K562 (cell line): ENCODE measurements around the gene N4BP2L1. TPM values are rescaled to one million over a fixed set of nuclear protein-coding genes. Genes with fewer than 3 reads are reported as not detected.

Source experiments
- ATAC-seq: fragments of 200-7000 bp; cut with Tn5 transposase; 3 replicates; pipeline ENCODE4 v1.9.1; 2020; ENCODE audit warnings: moderate library complexity
- BruUV-seq: library from RNA; stranded (reverse); fragments of 400-500 nt; replicated peaks from 2 replicates; lab custom pipeline; 2021; lab: Mats Ljungman, UMichigan
- CTCF ChIA-PET: fragments of 300-600 bp; formaldehyde crosslinking; extraction: SDS; loops from one replicate; lab custom pipeline; 2021; ENCODE audit warnings: low intra/inter-chr PET ratio; lab: Yijun Ruan, JAX
- POLR2A ChIA-PET: fragments of 300-600, 350-650 bp; sonication (Branson Sonifier 250); formaldehyde crosslinking; extraction: SDS; loops from one replicate; lab custom pipeline; 2021; ENCODE audit warnings: antibody characterized with exemption, inconsistent platforms; lab: Yijun Ruan, JAX
- DNase-seq, 4 experiments: peaks; one replicate each; pipeline versions ENCODE4 v3.0.0 to v3.0.0-alpha.2; 2011 to 2018; ENCODE audit warnings: low spot score in 3 of 4, mixed read lengths in 3 of 4; ENCODE audit errors: extremely low read depth in 1 of 4
- FAIRE-seq: peaks from 2 replicates; lab custom pipeline; 2011; peaks lifted over from hg19 to GRCh38; lab: Jason Lieb, UNC
- H2AFZ ChIP-seq: 2 replicates; pipeline ENCODE4 v1.6.0; 2011; ENCODE audit warnings: low read depth, low read length, control low read depth, inconsistent platforms
- H3K27ac ChIP-seq: fragments of 200-600 bp; 3 replicates; pipeline ENCODE4 v1.8.0; 2011; ENCODE audit warnings: low read depth, mild to moderate bottlenecking, control low read depth, inconsistent platforms, low read length, moderate library complexity, mixed read lengths; ENCODE audit errors: extremely low read depth
- H3K27me3 ChIP-seq, 2 experiments: fragments of 300-600 bp in 1 of 2; 2 replicates in 1 of 2; 3 replicates in 1 of 2; pipeline versions ENCODE4 v1.6.0 to v1.8.0; 2011; ENCODE audit warnings: inconsistent platforms in 2 of 2, low read length in 2 of 2, mild to moderate bottlenecking in 1 of 2, mixed read lengths in 1 of 2, moderate library complexity in 1 of 2; ENCODE audit not compliant: control insufficient read depth in 2 of 2, insufficient read depth in 2 of 2
- H3K36me3 ChIP-seq: fragments of 300-600 bp; 3 replicates; pipeline ENCODE4 v1.8.0; 2011; ENCODE audit warnings: mild to moderate bottlenecking, low read length, inconsistent platforms; ENCODE audit not compliant: control insufficient read depth, insufficient read depth
- H3K4me1 ChIP-seq, 2 experiments: fragments of 200-600 bp in 1 of 2; replicated peaks in 1 of 2; 2 replicates in 1 of 2; 3 replicates in 1 of 2; pipeline versions ENCODE4 v1.5.1 to v1.8.0; 2011; ENCODE audit warnings: inconsistent platforms in 2 of 2, low read length in 2 of 2, mild to moderate bottlenecking in 1 of 2, mixed read lengths in 1 of 2, moderate library complexity in 1 of 2; ENCODE audit not compliant: control insufficient read depth in 2 of 2, insufficient read depth in 2 of 2
- H3K4me2 ChIP-seq: 2 replicates; pipeline ENCODE4 v1.6.1; 2011; ENCODE audit warnings: low read length, control low read depth, inconsistent platforms, mixed read lengths; ENCODE audit not compliant: insufficient read depth
- H3K4me3 ChIP-seq: fragments of 200-600 bp; sonication (generic), shearing (Covaris generic); 2 replicates; pipeline ENCODE4 v1.5.1; 2016; ENCODE audit warnings: control low read depth, inconsistent platforms
- H3K79me2 ChIP-seq: fragments of 200-600 bp; 3 replicates; pipeline ENCODE4 v1.8.0; 2011; ENCODE audit warnings: low read length, inconsistent platforms; ENCODE audit not compliant: control insufficient read depth, insufficient read depth
- H3K9ac ChIP-seq, 2 experiments: 2 replicates each; pipeline versions ENCODE4 v1.6.0 to v1.6.1; 2011; ENCODE audit warnings: low read depth in 2 of 2, low read length in 2 of 2, control low read depth in 1 of 2, inconsistent platforms in 1 of 2, mild to moderate bottlenecking in 1 of 2, mixed read lengths in 1 of 2; ENCODE audit not compliant: insufficient read depth in 1 of 2
- H3K9me1 ChIP-seq: one replicate; pipeline ENCODE4 v1.6.0; 2011; ENCODE audit warnings: inconsistent platforms, mild to moderate bottlenecking, low read length, moderate library complexity; ENCODE audit not compliant: control insufficient read depth, insufficient read depth
- H3K9me3 ChIP-seq: replicated peaks from 2 replicates; pipeline ENCODE4 v1.5.1; 2011; ENCODE audit warnings: low read depth, low read length, inconsistent platforms; ENCODE audit not compliant: control insufficient read depth, insufficient read depth
- H4K20me1 ChIP-seq: replicated peaks from 2 replicates; pipeline ENCODE4 v1.6.1; 2011; ENCODE audit warnings: low read length, inconsistent platforms, mixed read lengths; ENCODE audit not compliant: control insufficient read depth, insufficient read depth
- EP400 ChIP-seq: fragments of 450-650 bp; IDR thresholded peaks from 2 replicates; pipeline ENCODE4 v1.6.1; 2017; ENCODE audit warnings: antibody characterized with exemption, mild to moderate bottlenecking, moderate library complexity
- TARDBP ChIP-seq: fragments of 450-650 bp; IDR thresholded peaks from 2 replicates; pipeline ENCODE4 v1.6.1; 2016
- ZNF121 ChIP-seq: sonication (generic); formaldehyde crosslinking; conservative IDR thresholded peaks from 2 replicates; pipeline ENCODE4 v1.8.0; 2022; ENCODE audit warnings: missing genetic modification reagents
- ZNF23 ChIP-seq: fragments of 250-450 bp; sonication (Bioruptor Pico); IDR thresholded peaks from 2 replicates; pipeline ENCODE4 v1.4.0; 2020; ENCODE audit warnings: mild to moderate bottlenecking
- ZNF592 ChIP-seq: fragments of 450-650 bp; IDR thresholded peaks from 2 replicates; pipeline ENCODE4 v1.6.1; 2017; ENCODE audit warnings: antibody characterized with exemption, mild to moderate bottlenecking
- ZNF699 ChIP-seq: fragments of 250-450 bp; sonication (Bioruptor Pico); IDR thresholded peaks from 2 replicates; pipeline ENCODE4 v1.8.0; 2021; ENCODE audit warnings: mild to moderate bottlenecking, moderate library complexity; ENCODE audit not compliant: insufficient replicate concordance
- ZNF717 ChIP-seq: fragments of 250-450 bp; sonication (Bioruptor Pico); IDR thresholded peaks from 2 replicates; pipeline ENCODE4 v1.5.0; 2021
- WGBS: fragments of 100-300 bp; shearing (Covaris generic); methylation state at CpG from one replicate; pipeline ENCODE4 v1.1.6; 2016; ENCODE audit warnings: low coverage, mixed read lengths; ENCODE audit not compliant: insufficient coverage; ENCODE audit errors: missing lambda C conversion rate; 5-methylcytosine and 5-hydroxymethylcytosine counted together
- in situ Hi-C: fragments of 300-500 bp; cut with MboI; formaldehyde crosslinking; loops from 4 replicates; pipeline ENCODE4 v1.15.0; 2018; ENCODE audit warnings: inconsistent platforms, mixed read lengths
- intact Hi-C: fragments of 100-400 bp; cut with micrococcal nuclease; formaldehyde crosslinking; loops from 2 replicates; pipeline ENCODE4 v1.14.2; 2022
- polyA plus RNA-seq, 8 experiments: library from polyadenylated mRNA; depleted of rRNA in 4 of 8; stranded (reverse) in 5 of 8; unstranded in 3 of 8; fragments of >200 nt; fragmentation: Nextera tagmentation in 2 of 8; fragmentation: Illumina TruSeq in 1 of 8; extraction: Ambion mirVana in 2 of 8; extraction: Trizol in 1 of 8; gene quantifications; 2 replicates each; pipeline versions ENCODE4 v1.2.1 to v1.2.3, GENCODE V29; 2011 to 2014; ENCODE audit warnings: inconsistent platforms in 1 of 8, missing spikeins in 1 of 8
- total RNA-seq, 7 experiments: library from RNA; depleted of rRNA in 6 of 7; stranded (reverse); fragments of >200 nt in 6 of 7; fragmentation: Illumina TruSeq in 2 of 7; extraction: Trizol in 2 of 7; gene quantifications; 2 replicates each; pipeline versions ENCODE4 v1.2.1 to v1.2.3, GENCODE V29; 2011 to 2021; ENCODE audit warnings: low replicate concordance in 1 of 7

The N4BP2L1 gene
- total and polyA plus RNA-seq, 9 of the 15 experiments (the other 6 are each of a cell fraction or from before 2014, with no cell fraction given) = 0.06 to 0.33 (median 0.15) TPM; not detected in 1

- Histone ChIP-seq H3K4me1 (no peaks in the 10 kb centered on the region), H3K36me3 (no peaks in the 10 kb centered on the region), H3K4me3 (no peak overlapping the region), H4K20me1 (no peaks in the 10 kb centered on the region), H3K79me2 (no peaks in the 10 kb centered on the region), H3K4me2 (no peak overlapping the region)
- in situ Hi-C loops = no loop called here
- DNase-seq (no peak), ATAC-seq (no peak), FAIRE-seq (no peak)
- intact Hi-C loops = no loop called here
- POLR2A ChIA-PET = interaction anchor here (1.0 to 1.8 kb wide), 2 partner anchors 11 to 19 kb away, joined by 3 to 5 read pairs; no protein-coding TSS in a partner anchor
- 75% methylated on average over 6 of the region's 6 CpGs for WGBS
- no TSS peak for BruUV-seq
- no peak for TF ChIP-seq ZNF592
- no peak for TF ChIP-seq TARDBP
- TF ChIP-seq ZNF23 = no peak
- TF ChIP-seq ZNF699 (CRISPR knock-in tag) = no peak
- no peak for TF ChIP-seq EP400
- TF ChIP-seq ZNF717 (CRISPR knock-in tag) = no peak
- TF ChIP-seq ZNF121 (CRISPR knock-in tag) = peak; percentile 66; the same call in 1 of the 2 replicates
- TF ChIP-seq, all 486 proteins: peak for 1
- Histone ChIP-seq H2AFZ (no peak overlapping the region), H3K27ac (no peak overlapping the region), H3K9ac (no peak overlapping the region), H3K9me1 (no peaks in the 10 kb centered on the region), H3K27me3 (no peaks in the 10 kb centered on the region), H3K9me3 (no peaks in the 10 kb centered on the region; the same call in none of the 2 replicates)
- CTCF ChIA-PET = no interaction called here
Observed at GRCh38 chr13:32429433-32429909, 1.5 kb upstream of the N4BP2L1 start.
